Measurements from ENCODE around the gene ATG9B. TPM values are rescaled to one million over a fixed set of nuclear protein-coding genes. Genes with fewer than 3 reads are reported as not detected.

The ATG9B gene
- total and polyA plus RNA-seq, 2 of the 13 experiments (the other 11 are each of a cell fraction or from before 2014, with no cell fraction given) = 0.24 TPM; not detected in 1

- TF ChIP-seq SP1 (IDR thresholded peaks at IDR 0.05) (no peak), SP1 (CRISPR knock-in tag; IDR thresholded peaks at IDR 0.05) (no peak), RELA (CRISPR knock-in tag; IDR thresholded peaks at IDR 0.05) (no peak), NR3C1 (CRISPR knock-in tag; IDR thresholded peaks at IDR 0.05) (no peak), HBP1 (CRISPR knock-in tag; IDR thresholded peaks at IDR 0.05; ENCODE audit: low read depth) (no peak), ZNF563 (CRISPR knock-in tag; IDR thresholded peaks at IDR 0.05) (peak; percentile 8; the same call in 1 of the 2 replicates), POLR2AphosphoS5 (IDR thresholded peaks at IDR 0.05; ENCODE audit: low read depth, low read length) (peak; percentile 56), MAZ (IDR thresholded peaks at IDR 0.05; ENCODE audit: borderline replicate concordance, low read depth, low read length) (peak; percentile 90; the same call in 1 of the 2 replicates), MAZ (CRISPR knock-in tag; IDR thresholded peaks at IDR 0.05; ENCODE audit: low read depth) (peak; percentile 94), RBM22 (optimal IDR thresholded peaks at IDR 0.05; ENCODE audit: low read length) (no peak), HHEX (CRISPR knock-in tag; IDR thresholded peaks at IDR 0.05) (no peak), NR2F2 (IDR thresholded peaks at IDR 0.05; ENCODE audit: borderline replicate concordance, low read depth) (no peak), NAIF1 (CRISPR knock-in tag; IDR thresholded peaks at IDR 0.05; ENCODE audit: borderline replicate concordance) (no peak), FOXO4 (CRISPR knock-in tag; conservative IDR thresholded peaks at IDR 0.05) (no peak), KLF16 (CRISPR knock-in tag; IDR thresholded peaks at IDR 0.05) (no peak), ZNF430 (CRISPR knock-in tag; IDR thresholded peaks at IDR 0.05) (peak; percentile 59; the same call in 1 of the 2 replicates), DNMT3B (CRISPR knock-in tag; conservative IDR thresholded peaks at IDR 0.05) (no peak), ZNF564 (CRISPR knock-in tag; IDR thresholded peaks at IDR 0.05) (no peak), ZNF354B (CRISPR knock-in tag; IDR thresholded peaks at IDR 0.05) (0 out of 2 replicates have a peak, but pooled peaks have one; percentile 38), FUBP1 (CRISPR knock-in tag; IDR thresholded peaks at IDR 0.05; ENCODE audit: borderline replicate concordance) (no peak), ZFP36 (IDR thresholded peaks at IDR 0.05; ENCODE audit: borderline replicate concordance, low read depth, low read length, partially characterized antibody) (no peak), HCFC1 (IDR thresholded peaks at IDR 0.05; ENCODE audit: low read depth, low read length) (no peak), PATZ1 (CRISPR knock-in tag; IDR thresholded peaks at IDR 0.05) (peak; percentile 81), BCL6 (CRISPR knock-in tag; IDR thresholded peaks at IDR 0.05) (no peak), SMYD3 (CRISPR knock-in tag; IDR thresholded peaks at IDR 0.05) (0 out of 2 replicates have a peak, but pooled peaks have one; percentile 65)
Observed at GRCh38 chr7:151059367-151060112, 35.2 kb upstream of the ATG9B start, which contains the start of gene SLC4A2 (continued).
